ENCODE results near the gene OR6C74.

The OR6C74 gene

DNA sequence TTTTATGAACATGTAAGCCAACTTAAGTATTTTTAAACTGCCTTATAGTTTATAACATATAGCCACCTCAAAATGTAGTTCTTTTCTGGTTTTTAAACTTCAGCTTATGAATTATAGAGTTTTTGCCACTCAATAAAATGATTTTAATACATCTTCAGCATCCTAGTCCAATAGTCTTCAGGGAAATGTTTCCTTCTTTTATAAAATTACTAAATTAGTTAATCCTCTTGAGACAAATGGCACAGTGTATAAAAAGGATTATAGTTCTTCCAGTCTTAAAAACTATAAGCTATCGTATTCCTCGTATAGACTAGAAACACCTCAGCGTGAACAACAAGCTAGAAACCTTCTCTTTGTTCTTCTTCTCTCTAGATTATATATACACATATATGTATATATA, at the start of gene OR6C74:
OR6C74 (plus strand) TSS at position 301 of the 400 bp plus-strand sequence. CDS start 2,679 bp downstream, outside the sequence.
- no peak for DNase-seq

DNA sequence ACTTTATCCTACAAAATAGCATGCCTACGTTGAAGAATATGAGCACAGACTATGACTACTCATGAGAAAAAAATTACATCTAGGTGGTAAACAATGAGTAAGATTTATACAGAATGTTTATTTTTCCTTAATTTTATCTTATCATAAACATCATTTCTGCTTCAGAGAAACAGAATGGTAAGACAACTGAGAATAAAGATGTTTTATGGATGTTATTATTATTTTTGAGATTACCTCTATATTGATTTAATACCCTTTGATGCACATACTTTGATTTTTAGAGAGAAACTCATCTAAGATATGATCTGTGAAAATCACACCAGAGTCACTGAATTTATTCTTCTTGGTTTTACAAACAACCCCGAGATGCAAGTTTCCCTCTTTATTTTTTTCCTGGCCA, 23.7 kb upstream of the OR6C74 start, which contains the start of gene OR10A7:
OR10A7 (plus strand) TSS at position 301 of the 400 bp plus-strand sequence; CDS start at position 301, 0 bp downstream.
- no peak for DNase-seq

DNA sequence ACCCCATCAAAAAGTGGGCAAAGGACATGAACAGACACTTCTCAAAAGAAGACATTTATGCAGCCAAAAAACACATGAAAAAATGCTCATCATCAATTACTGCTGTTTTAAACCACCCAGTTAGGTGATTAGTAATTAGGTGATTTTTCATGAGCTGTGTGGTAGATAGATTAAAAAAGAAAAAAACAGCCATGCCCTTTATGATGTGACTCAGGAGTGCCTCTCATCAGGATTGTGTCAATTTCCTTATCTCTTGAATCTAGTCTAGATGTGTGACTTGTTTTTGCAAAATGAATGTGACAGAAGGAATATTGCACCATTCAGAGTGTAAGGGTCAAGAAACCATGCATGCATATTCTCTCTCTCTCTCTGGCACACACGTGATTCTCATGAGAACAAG, 17.9 kb upstream of the OR6C74 start:
- DNase-seq: no peak

DNA sequence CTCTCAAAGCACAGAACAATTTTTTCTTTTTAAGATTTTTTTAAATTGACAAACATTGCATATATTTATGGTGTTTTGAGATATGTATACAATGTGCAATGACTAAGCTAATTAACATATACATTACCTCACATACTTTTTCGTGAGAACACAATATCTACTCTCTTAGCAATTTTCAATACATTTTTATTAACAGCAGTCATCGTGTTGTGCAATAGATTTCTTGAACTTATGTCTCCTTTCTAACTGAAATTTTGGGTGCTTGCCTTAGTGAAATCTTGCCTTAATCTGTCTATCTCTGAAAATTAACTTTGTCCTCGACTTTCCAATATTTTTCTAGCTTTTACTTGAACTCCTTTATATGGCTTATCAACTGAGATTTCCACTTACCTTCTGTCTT, 16.8 kb upstream of the OR6C74 start:
- no peak for DNase-seq

DNA sequence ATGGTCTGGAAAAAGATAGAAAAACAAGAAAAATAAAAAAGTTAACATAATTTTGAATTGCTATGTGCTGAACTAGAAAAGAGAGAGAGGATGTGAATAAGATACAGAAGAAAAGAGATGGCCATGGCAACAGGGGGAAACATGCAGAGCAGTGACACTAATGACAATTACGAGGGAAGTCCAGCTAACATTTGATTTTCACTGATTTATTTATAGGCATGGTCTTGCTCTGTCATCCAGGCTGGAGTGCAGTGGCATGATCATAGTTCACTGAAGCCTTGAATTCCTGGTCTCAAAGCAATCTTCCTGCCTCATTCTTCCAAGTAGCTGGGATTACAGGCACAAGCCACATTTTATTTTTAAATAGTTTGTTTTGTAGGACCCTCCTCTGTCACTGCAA, 1.8 kb downstream of the OR6C74 start:
- DNase-seq: no peak

DNA sequence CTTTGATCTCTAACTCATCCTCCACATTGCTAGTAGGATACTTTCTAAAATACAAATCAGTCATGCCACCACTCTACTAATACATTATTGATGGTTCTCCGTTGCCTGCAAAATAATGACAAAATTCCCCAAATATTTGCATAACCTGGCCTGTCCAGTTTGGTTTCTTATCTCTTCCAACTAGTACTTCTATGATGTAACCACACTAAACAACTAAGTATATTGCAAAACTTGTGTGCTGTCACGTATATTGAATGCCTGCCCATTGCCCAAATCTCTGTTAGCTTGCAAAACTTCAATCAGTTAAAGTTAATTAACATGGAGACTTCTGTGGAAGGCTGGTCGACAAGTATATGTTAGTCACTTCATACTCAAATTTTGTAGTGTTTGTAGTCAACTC, 6.5 kb downstream of the OR6C74 start:
- DNase-seq: no peak

DNA sequence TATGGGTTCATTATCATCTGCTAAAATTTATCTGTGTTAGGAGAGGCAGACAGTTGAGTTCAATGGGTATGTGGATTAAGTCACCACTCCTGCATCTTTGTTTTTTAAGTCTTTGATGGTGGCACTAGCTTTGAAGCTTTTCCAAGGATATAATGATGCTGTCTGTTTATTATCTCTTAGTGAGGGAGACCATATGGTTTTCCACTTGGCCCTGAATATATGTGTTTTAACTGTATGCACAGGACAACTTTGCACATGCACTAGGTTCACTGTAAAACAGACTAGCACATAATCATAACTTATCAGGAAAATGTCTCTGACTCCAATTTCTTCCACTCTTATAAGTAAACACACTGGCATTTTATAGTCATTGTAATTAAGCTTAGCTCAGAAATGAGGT, 8.9 kb downstream of the OR6C74 start:
- no peak for DNase-seq

DNA sequence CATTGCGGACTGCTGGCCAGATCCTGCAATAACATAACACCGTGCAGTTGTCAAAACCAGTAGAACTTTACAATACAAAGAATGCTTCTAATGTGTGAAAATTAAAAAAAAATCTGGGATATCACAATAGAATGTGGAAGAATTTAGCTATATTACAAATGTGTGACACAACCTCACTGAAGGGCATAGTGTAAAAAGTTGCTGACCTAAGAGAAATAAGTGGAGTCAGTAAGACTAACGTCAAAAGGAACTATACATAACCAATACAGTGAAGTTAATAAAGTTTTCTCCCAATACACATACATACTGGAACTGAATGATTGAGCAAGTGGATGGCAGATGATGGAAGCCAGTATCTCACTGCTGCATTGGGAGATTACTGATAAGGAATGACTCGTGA, 12.4 kb downstream of the OR6C74 start:
- no peak for DNase-seq

DNA sequence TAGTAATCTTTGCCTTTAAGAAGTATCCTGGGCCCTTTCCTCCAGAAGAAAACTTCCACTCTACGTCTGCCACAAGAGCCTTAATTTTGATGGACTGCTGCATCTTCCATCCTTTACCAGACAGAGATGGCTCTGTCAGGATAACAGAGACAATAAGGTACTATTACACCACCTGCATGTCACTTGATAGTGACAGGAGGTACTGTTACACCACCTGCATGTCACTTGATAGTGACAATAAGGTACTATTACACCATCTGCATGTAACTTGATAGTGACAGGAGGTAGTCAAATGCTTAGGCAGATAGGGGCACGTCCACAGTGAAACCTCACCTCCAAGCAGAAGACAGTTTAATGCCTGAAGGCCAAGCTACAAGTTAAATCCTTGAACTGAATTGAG, 13.9 kb downstream of the OR6C74 start:
- no peak for DNase-seq

DNA sequence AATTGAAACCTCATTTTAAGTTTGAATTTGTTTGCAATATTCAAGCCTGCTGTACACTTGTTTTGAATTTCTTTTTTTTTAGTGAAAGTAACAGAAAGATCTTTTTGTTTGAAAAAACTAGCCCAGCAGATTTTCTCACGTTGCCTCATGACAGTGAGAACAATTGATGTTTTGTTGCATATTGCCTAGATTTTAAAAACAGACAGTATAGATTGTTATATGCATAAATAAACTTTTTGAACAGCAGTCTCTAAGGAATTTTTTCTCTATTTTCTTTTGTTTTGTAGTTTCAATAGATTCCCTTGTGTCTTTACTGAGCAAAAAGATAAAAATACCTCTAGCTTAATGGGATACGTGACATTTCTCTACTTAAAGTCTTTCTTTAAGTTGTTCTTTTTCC, 36.6 kb downstream of the OR6C74 start:
- no peak for DNase-seq

DNA sequence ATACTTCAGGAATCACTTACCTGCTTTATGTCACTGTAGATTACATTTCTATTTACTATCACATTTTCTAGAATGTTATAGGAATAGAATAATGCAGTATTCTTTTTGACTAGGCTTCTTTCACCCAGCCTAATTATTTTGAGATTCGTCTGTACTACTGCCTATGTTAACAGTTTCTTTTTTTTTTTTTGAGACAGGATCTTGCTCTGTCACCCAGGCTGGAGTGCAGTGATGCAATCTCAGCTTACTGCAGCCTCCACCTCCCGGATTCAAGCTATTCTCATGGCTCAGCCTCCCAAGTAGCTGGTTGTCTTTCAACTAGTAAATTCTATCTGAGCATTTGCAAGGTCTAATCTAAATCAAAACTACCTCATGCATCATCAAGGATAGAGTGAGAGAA, 45.6 kb downstream of the OR6C74 start:
- no peak for DNase-seq

All from CD4-positive, alpha-beta T cell treated with Interleukin-10 for 1 hour (primary cell).